ENCODE results near the gene SPATS2L. TPM values are rescaled to one million over a fixed set of nuclear protein-coding genes. Genes with fewer than 3 reads are reported as not detected.
A peak's percentile ranks its signal among the peaks of the same experiment; 100 is the strongest.

SPATS2L gene
- polyA plus RNA-seq, 4 donors: 66.7 to 104 (median 96.0) TPM

GRCh38 chr2:200330351-200331060, 24.0 kb downstream of the SPATS2L start:
- Histone ChIP-seq H3K4me3 (ENCODE audit: low read depth in 1 of 3, low read length in 3 of 3) (no peak overlapping the region), H3K27me3 (ENCODE audit: control insufficient read depth in 3 of 3, insufficient read depth in 3 of 3, low read length in 3 of 3) (no peaks in the 10 kb centered on the region), H3K9me3 (ENCODE audit: control insufficient read depth in 2 of 2, insufficient read depth in 1 of 2, low read depth in 1 of 2, low read length in 1 of 2) (no peaks in the 10 kb centered on the region), H3K27ac (ENCODE audit: low read depth in 1 of 3, low read length in 2 of 3) (no peak overlapping the region), H3K4me1 (ENCODE audit: control insufficient read depth in 3 of 3, insufficient read depth in 2 of 3, low read depth in 1 of 3, low read length in 2 of 3) (peaks cover 0 to 8% (median 2%) of the 10 kb centered on the region in 3 donors), H3K36me3 (ENCODE audit: control insufficient read depth in 3 of 3, insufficient read depth in 2 of 3, low read depth in 1 of 3, low read length in 3 of 3) (peaks cover 0 to 14% (median 2%) of the 10 kb centered on the region in 3 donors)
- FAIRE-seq (no peak), DNase-seq (no peak)
- WGBS, 3 donors: 61 to 68% (median 64%) methylated on average over 5 of the region's 5 CpGs

DNA sequence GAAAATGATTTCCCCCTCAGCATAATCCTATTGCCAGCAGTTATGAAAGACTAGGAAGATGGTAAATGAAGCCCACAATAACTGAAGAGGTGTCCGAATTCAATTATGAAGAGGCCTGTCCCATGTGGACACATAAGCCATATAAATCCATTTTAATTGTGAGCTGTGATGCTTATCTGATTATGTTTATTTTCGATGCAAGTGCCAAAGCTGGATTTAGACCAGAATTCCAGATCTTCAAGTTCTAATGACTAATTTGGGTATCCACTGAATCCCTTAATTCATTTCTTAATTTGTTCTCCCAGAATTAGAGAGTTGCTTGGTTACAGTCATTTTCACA, 24.5 kb downstream of the SPATS2L start:
- WGBS, 3 donors: 85 to 98% (median 90%) methylated on average over 2 of the region's 2 CpGs

DNA sequence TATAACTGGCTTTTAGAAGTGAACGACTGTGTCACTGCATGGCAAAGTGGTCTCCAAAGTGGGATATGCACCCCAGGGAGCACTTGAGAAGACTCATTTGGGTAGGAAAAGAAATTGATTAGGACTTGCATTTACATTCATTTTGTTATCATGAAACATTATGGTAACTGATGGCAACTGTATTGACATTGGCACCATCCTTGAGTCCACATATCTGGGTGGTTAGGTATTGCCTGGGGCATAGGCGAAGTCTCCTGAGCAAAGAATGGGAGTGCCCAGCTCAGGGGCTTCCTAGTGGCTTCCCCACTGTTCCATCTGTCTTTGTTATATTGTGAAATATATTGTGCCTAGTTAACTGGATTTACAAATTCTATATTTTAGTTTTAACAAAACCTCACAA, 29.2 kb downstream of the SPATS2L start:
- peaks cover 3 to 26% (median 14%) of the 10 kb centered on the region in 3 donors for H3K4me1 ChIP-seq (ENCODE audit: control insufficient read depth in 3 of 3, insufficient read depth in 2 of 3, low read depth in 1 of 3, low read length in 2 of 3)
- FAIRE-seq: no peak
- no peak overlapping the region for H3K27ac ChIP-seq (ENCODE audit: low read depth in 1 of 3, low read length in 2 of 3)
- DNase-seq: peak in 1 of 2 donors; percentile 47
- WGBS, 3 donors: 66 to 83% (median 68%) methylated on average over 2 of the region's 2 CpGs
- no peaks in the 10 kb centered on the region for H3K27me3 ChIP-seq (ENCODE audit: control insufficient read depth in 3 of 3, insufficient read depth in 3 of 3, low read length in 3 of 3)
- H3K36me3 ChIP-seq (ENCODE audit: control insufficient read depth in 3 of 3, insufficient read depth in 2 of 3, low read depth in 1 of 3, low read length in 3 of 3): peaks cover 0 to 14% (median 2%) of the 10 kb centered on the region in 3 donors
- H3K4me3 ChIP-seq (ENCODE audit: low read depth in 1 of 3, low read length in 3 of 3): no peak overlapping the region
- H3K9me3 ChIP-seq (ENCODE audit: control insufficient read depth in 2 of 2, insufficient read depth in 1 of 2, low read depth in 1 of 2, low read length in 1 of 2): no peaks in the 10 kb centered on the region

More for the DNA sequence above, 24.5 kb downstream of the SPATS2L start:
- Histone ChIP-seq H3K27ac (ENCODE audit: low read depth in 1 of 3, low read length in 2 of 3) (no peak overlapping the region), H3K4me3 (ENCODE audit: low read depth in 1 of 3, low read length in 3 of 3) (no peak overlapping the region), H3K4me1 (ENCODE audit: control insufficient read depth in 3 of 3, insufficient read depth in 2 of 3, low read depth in 1 of 3, low read length in 2 of 3) (peaks cover 0 to 11% (median 3%) of the 10 kb centered on the region in 3 donors), H3K27me3 (ENCODE audit: control insufficient read depth in 3 of 3, insufficient read depth in 3 of 3, low read length in 3 of 3) (no peaks in the 10 kb centered on the region), H3K9me3 (ENCODE audit: control insufficient read depth in 2 of 2, insufficient read depth in 1 of 2, low read depth in 1 of 2, low read length in 1 of 2) (no peaks in the 10 kb centered on the region), H3K36me3 (ENCODE audit: control insufficient read depth in 3 of 3, insufficient read depth in 2 of 3, low read depth in 1 of 3, low read length in 3 of 3) (peaks cover 0 to 14% (median 2%) of the 10 kb centered on the region in 3 donors)
- DNase-seq (no peak), FAIRE-seq (no peak)

- FAIRE-seq (no peak), DNase-seq (no peak)
- peaks cover 0 to 13% (median 0%) of the 10 kb centered on the region in 3 donors for H3K36me3 ChIP-seq (ENCODE audit: control insufficient read depth in 3 of 3, insufficient read depth in 2 of 3, low read depth in 1 of 3, low read length in 3 of 3)
- H3K27ac ChIP-seq (ENCODE audit: low read depth in 1 of 3, low read length in 2 of 3): no peak overlapping the region
- whole genome bisulfite sequencing, 3 donors: 39 to 49% (median 47%) methylated on average over 3 of the region's 3 CpGs
- H3K4me1 ChIP-seq (ENCODE audit: control insufficient read depth in 3 of 3, insufficient read depth in 2 of 3, low read depth in 1 of 3, low read length in 2 of 3): peaks cover 3 to 31% (median 19%) of the 10 kb centered on the region in 3 donors
- H3K9me3 ChIP-seq (ENCODE audit: control insufficient read depth in 2 of 2, insufficient read depth in 1 of 2, low read depth in 1 of 2, low read length in 1 of 2): no peaks in the 10 kb centered on the region
- no peak overlapping the region for H3K4me3 ChIP-seq (ENCODE audit: low read depth in 1 of 3, low read length in 3 of 3)
- no peaks in the 10 kb centered on the region for H3K27me3 ChIP-seq (ENCODE audit: control insufficient read depth in 3 of 3, insufficient read depth in 3 of 3, low read length in 3 of 3)
These were observed 30.6 kb downstream of the SPATS2L start for GRCh38 chr2:200336980-200337615.

DNA sequence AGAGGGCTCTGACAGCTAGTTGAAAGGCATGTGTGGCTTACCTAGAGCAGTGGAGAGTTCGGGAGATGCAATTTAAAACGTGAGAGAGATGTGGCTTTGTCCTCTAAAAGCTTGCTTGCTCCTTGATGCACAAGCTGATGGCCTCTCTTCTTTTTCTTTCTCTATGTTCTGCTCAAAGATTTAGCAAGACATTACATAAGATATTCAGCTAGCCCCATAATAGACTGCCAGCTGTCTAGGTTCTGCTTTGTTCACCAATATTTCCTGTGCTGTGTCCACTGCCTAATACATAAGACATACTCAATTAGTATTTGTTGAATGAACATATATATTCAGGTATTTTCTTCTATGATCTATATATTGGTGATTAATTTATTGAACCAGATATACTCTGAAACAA, 31.1 kb downstream of the SPATS2L start:
- WGBS, 3 donors: 65 to 75% (median 71%) methylated on average over 2 of the region's 2 CpGs
- Histone ChIP-seq H3K4me1 (ENCODE audit: control insufficient read depth in 3 of 3, insufficient read depth in 2 of 3, low read depth in 1 of 3, low read length in 2 of 3) (peaks cover 3 to 31% (median 22%) of the 10 kb centered on the region in 3 donors), H3K4me3 (ENCODE audit: low read depth in 1 of 3, low read length in 3 of 3) (no peak overlapping the region), H3K27ac (ENCODE audit: low read depth in 1 of 3, low read length in 2 of 3) (no peak overlapping the region), H3K9me3 (ENCODE audit: control insufficient read depth in 2 of 2, insufficient read depth in 1 of 2, low read depth in 1 of 2, low read length in 1 of 2) (no peaks in the 10 kb centered on the region), H3K36me3 (ENCODE audit: control insufficient read depth in 3 of 3, insufficient read depth in 2 of 3, low read depth in 1 of 3, low read length in 3 of 3) (peaks cover 0 to 10% (median 0%) of the 10 kb centered on the region in 3 donors), H3K27me3 (ENCODE audit: control insufficient read depth in 3 of 3, insufficient read depth in 3 of 3, low read length in 3 of 3) (no peaks in the 10 kb centered on the region)
- FAIRE-seq: no peak
- DNase-seq: no peak

GRCh38 chr2:200338692-200339091, 32.2 kb downstream of the SPATS2L start:
- FAIRE-seq (no peak), DNase-seq (peak; percentile 41 to 58)
- Histone ChIP-seq H3K4me1 (ENCODE audit: control insufficient read depth in 3 of 3, insufficient read depth in 2 of 3, low read depth in 1 of 3, low read length in 2 of 3) (peaks cover 3 to 31% (median 22%) of the 10 kb centered on the region in 3 donors), H3K36me3 (ENCODE audit: control insufficient read depth in 3 of 3, insufficient read depth in 2 of 3, low read depth in 1 of 3, low read length in 3 of 3) (peaks cover 0 to 6% (median 0%) of the 10 kb centered on the region in 3 donors), H3K27ac (ENCODE audit: low read depth in 1 of 3, low read length in 2 of 3) (peak overlapping the region in 1 of 3 donors; percentile 55), H3K27me3 (ENCODE audit: control insufficient read depth in 3 of 3, insufficient read depth in 3 of 3, low read length in 3 of 3) (no peaks in the 10 kb centered on the region), H3K4me3 (ENCODE audit: low read depth in 1 of 3, low read length in 3 of 3) (no peak overlapping the region), H3K9me3 (ENCODE audit: control insufficient read depth in 2 of 2, insufficient read depth in 1 of 2, low read depth in 1 of 2, low read length in 1 of 2) (no peaks in the 10 kb centered on the region)
- WGBS, 3 donors: 28 to 46% (median 33%) methylated on average over 4 of the region's 4 CpGs

DNA sequence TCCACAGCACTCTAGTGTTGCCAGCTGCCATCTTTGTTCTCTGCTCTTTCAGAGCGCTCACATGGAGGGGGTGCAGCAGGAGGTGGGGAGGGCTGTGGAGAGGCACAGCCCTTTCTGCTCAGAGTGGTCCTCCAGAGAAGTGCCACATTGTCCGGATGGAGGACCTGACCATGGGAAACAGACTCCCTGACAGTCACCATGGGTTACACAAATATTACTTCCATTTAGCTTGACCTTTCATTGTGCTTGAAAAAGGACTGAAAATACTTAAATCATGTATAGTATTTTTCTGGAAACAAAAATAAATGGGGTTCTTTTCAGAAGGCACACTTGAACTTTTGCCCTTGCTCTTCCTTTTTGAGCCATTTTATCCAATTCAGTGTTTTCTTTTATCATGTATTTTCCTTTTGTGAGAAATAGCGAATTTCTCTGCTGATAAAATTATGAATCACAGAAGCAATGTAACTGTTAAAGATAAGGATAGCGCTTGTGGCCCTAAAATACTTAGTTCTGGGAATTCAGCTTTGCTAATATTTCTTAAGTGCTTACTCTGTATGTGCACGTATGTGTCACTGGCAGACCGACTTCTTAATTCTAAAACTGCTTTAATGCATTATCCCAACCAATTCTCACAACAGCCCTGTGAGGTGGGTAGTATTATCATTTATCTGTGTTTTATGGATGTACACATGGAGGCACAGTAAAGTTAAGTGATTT, 34.2 kb downstream of the SPATS2L start:
- H3K4me3 ChIP-seq (ENCODE audit: low read depth in 1 of 3, low read length in 3 of 3): no peak overlapping the region
- H3K27me3 ChIP-seq (ENCODE audit: control insufficient read depth in 3 of 3, insufficient read depth in 3 of 3, low read length in 3 of 3): no peaks in the 10 kb centered on the region
- FAIRE-seq (no peak), DNase-seq (no peak)
- H3K27ac ChIP-seq (ENCODE audit: low read depth in 1 of 3, low read length in 2 of 3): peak overlapping the region in 1 of 3 donors; percentile 8
- peaks cover 0 to 6% (median 0%) of the 10 kb centered on the region in 3 donors for H3K36me3 ChIP-seq (ENCODE audit: control insufficient read depth in 3 of 3, insufficient read depth in 2 of 3, low read depth in 1 of 3, low read length in 3 of 3)
- H3K4me1 ChIP-seq (ENCODE audit: control insufficient read depth in 3 of 3, insufficient read depth in 2 of 3, low read depth in 1 of 3, low read length in 2 of 3): peaks cover 3 to 27% (median 18%) of the 10 kb centered on the region in 3 donors
- 88 to 93% (median 90%) methylated on average over 6 of the region's 6 CpGs for WGBS, 3 donors
- H3K9me3 ChIP-seq (ENCODE audit: control insufficient read depth in 2 of 2, insufficient read depth in 1 of 2, low read depth in 1 of 2, low read length in 1 of 2): no peaks in the 10 kb centered on the region

DNA sequence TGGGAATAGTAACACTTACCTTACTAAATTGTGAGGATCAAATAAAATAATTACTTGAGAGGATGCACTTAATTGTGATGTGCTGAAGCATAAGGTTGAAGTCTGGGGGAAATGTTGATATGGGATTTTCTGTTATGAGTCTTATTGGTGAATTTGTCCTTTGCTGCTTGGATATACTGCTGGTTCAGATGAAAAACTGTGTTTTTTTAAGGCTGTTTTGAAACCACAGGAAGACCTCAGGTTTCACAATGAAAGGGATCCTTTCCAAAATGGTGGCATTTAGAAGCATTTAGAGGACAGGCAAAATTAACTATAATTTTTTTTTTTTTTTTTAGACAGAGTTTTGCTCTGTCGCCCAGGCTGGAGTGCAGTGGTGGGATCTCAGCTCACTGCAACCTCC, 34.9 kb downstream of the SPATS2L start:
- peaks cover 3 to 27% (median 16%) of the 10 kb centered on the region in 3 donors for H3K4me1 ChIP-seq (ENCODE audit: control insufficient read depth in 3 of 3, insufficient read depth in 2 of 3, low read depth in 1 of 3, low read length in 2 of 3)
- WGBS, 3 donors: 95 to 100% (median 100%) methylated on average over 1 of the region's 1 CpG
- FAIRE-seq: no peak

More for the DNA sequence above, 34.9 kb downstream of the SPATS2L start:
- peaks cover 0 to 6% (median 0%) of the 10 kb centered on the region in 3 donors for H3K36me3 ChIP-seq (ENCODE audit: control insufficient read depth in 3 of 3, insufficient read depth in 2 of 3, low read depth in 1 of 3, low read length in 3 of 3)
- H3K9me3 ChIP-seq (ENCODE audit: control insufficient read depth in 2 of 2, insufficient read depth in 1 of 2, low read depth in 1 of 2, low read length in 1 of 2): no peaks in the 10 kb centered on the region
- H3K27me3 ChIP-seq (ENCODE audit: control insufficient read depth in 3 of 3, insufficient read depth in 3 of 3, low read length in 3 of 3): no peaks in the 10 kb centered on the region
- no peak overlapping the region for H3K27ac ChIP-seq (ENCODE audit: low read depth in 1 of 3, low read length in 2 of 3)
- DNase-seq: no peak
- H3K4me3 ChIP-seq (ENCODE audit: low read depth in 1 of 3, low read length in 3 of 3): no peak overlapping the region
